HepG2 (cell line): ENCODE data around the gene SEMA3G. TPM values are rescaled to one million over a fixed set of nuclear protein-coding genes. Genes with fewer than 3 reads are reported as not detected.

Experiments used
- FOXK1 ChIP-seq: sonication (generic); formaldehyde crosslinking; IDR thresholded peaks from 2 replicates; pipeline ENCODE4 v1.4.0; 2020; ENCODE audit warnings: low read depth, missing genetic modification reagents, borderline replicate concordance
- GLI4 ChIP-seq: sonication (generic); formaldehyde crosslinking; IDR thresholded peaks from 2 replicates; pipeline ENCODE4 v1.5.1; 2020; ENCODE audit warnings: missing genetic modification reagents, mild to moderate bottlenecking, moderate library complexity, borderline replicate concordance
- IRX3 ChIP-seq: sonication (generic); formaldehyde crosslinking; IDR thresholded peaks from 2 replicates; pipeline ENCODE4 v1.8.1; 2023; ENCODE audit warnings: mild to moderate bottlenecking, low read depth, missing genetic modification reagents, borderline replicate concordance
- U2AF1 ChIP-seq: fragments of 200-400 bp; formaldehyde crosslinking; optimal IDR thresholded peaks from 2 replicates; pipeline ENCODE3; 2017; ENCODE audit warnings: mild to moderate bottlenecking, low read depth, low read length
- ZNF263 ChIP-seq: sonication (generic); formaldehyde crosslinking; IDR thresholded peaks from 2 replicates; pipeline ENCODE4 v1.4.0; 2020; ENCODE audit warnings: missing genetic modification reagents
- ZNF773 ChIP-seq: sonication (generic); formaldehyde crosslinking; IDR thresholded peaks from 2 replicates; pipeline ENCODE4 v1.4.0; 2020; ENCODE audit warnings: missing genetic modification reagents, borderline replicate concordance
- ZNF792 ChIP-seq: IDR thresholded peaks from 2 replicates; pipeline ENCODE4 v1.6.1; 2016
- ZSCAN31 ChIP-seq: sonication (generic); formaldehyde crosslinking; IDR thresholded peaks from 2 replicates; pipeline ENCODE4 v1.5.0; 2020; ENCODE audit warnings: low read depth, mild to moderate bottlenecking, missing genetic modification reagents
- polyA plus RNA-seq, 8 experiments: library from polyadenylated mRNA; depleted of rRNA in 3 of 8; stranded (reverse) in 7 of 8; unstranded in 1 of 8; fragments of >200 nt; fragmentation: Illumina TruSeq in 4 of 8; extraction: Trizol in 4 of 8; gene quantifications; 2 replicates each; pipeline versions ENCODE4 v1.2.1 to v1.2.3, GENCODE V29; 2011 to 2016; ENCODE audit warnings: low read depth in 4 of 8, missing spikeins in 1 of 8, mixed read lengths in 1 of 8; ENCODE audit not compliant: insufficient read depth in 1 of 8
- total RNA-seq, 5 experiments: library from RNA; depleted of rRNA; stranded (reverse); fragments of >200 nt; fragmentation: Illumina TruSeq; extraction: Trizol; gene quantifications; 2 replicates each; pipeline ENCODE4 v1.2.3, GENCODE V29; 2016; ENCODE audit warnings: low read depth in 1 of 5
- TF ChIP-seq, protein P1 (sequence below): sonication (generic); formaldehyde crosslinking; IDR thresholded peaks from 2 replicates; pipeline ENCODE4 v1.4.0; 2020; ENCODE audit warnings: missing genetic modification reagents
- TF ChIP-seq, protein P2 (sequence below): sonication (generic); formaldehyde crosslinking; IDR thresholded peaks from 2 replicates; pipeline ENCODE4 v1.5.0; 2020; ENCODE audit warnings: mild to moderate bottlenecking, missing genetic modification reagents
- TF ChIP-seq, protein P3 (sequence below): sonication (generic); formaldehyde crosslinking; IDR thresholded peaks from 2 replicates; pipeline ENCODE4 v1.4.0; 2020; ENCODE audit warnings: missing genetic modification reagents
- TF ChIP-seq, protein P4 (sequence below): fragments of 450-650 bp; IDR thresholded peaks from 2 replicates; pipeline ENCODE4 v1.6.1; 2017; ENCODE audit warnings: mild to moderate bottlenecking

The SEMA3G gene
- total and polyA plus RNA-seq, 2 of the 13 experiments (the other 11 are each of a cell fraction or from before 2014, with no cell fraction given): 6.1 to 8.3 TPM

DNA sequence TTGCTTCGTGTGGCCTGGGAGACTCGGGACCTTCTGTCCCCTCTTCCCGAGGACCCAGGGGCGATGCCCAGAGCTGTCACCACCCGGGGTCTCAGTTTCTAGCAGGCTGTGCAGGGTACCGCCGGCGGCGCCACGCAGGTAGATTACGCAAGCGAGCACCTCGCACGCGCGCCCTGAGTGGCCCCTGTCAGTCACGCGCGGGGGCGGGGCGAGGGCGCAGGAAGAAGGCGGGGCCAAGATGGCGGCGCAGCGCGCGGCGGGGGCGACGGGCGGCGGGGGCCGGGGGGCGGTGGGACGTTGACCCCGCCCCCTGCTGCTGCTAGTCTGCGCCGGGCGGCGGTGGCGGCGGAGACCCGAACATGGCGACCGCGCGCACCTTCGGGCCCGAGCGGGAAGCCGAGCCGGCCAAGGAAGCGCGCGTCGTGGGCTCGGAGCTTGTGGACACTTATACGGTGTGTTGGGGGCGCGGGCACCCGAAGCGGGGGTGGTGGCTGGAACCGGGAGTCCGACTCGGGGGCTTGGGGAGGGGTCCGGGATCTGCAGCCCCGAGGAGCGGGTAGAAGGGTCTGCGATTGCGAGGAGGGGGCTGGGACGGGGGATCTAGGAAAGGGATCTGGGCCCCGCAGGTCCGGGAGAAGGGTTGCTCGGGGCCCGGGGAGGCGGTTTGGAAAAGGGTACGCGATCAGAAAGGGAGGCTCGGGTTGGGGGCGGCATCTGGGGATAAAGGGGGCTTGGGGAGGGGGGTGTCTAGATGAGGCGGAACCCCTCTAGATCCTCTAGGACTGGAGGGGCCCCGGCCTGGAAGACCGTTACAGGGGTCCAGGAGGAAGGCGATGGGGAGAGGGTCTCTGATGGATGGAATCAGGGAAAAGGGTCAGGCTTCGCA, 10.6 kb upstream of the SEMA3G start, which contains the start of gene NISCH (continued):
- TF ChIP-seq, protein P1, sequence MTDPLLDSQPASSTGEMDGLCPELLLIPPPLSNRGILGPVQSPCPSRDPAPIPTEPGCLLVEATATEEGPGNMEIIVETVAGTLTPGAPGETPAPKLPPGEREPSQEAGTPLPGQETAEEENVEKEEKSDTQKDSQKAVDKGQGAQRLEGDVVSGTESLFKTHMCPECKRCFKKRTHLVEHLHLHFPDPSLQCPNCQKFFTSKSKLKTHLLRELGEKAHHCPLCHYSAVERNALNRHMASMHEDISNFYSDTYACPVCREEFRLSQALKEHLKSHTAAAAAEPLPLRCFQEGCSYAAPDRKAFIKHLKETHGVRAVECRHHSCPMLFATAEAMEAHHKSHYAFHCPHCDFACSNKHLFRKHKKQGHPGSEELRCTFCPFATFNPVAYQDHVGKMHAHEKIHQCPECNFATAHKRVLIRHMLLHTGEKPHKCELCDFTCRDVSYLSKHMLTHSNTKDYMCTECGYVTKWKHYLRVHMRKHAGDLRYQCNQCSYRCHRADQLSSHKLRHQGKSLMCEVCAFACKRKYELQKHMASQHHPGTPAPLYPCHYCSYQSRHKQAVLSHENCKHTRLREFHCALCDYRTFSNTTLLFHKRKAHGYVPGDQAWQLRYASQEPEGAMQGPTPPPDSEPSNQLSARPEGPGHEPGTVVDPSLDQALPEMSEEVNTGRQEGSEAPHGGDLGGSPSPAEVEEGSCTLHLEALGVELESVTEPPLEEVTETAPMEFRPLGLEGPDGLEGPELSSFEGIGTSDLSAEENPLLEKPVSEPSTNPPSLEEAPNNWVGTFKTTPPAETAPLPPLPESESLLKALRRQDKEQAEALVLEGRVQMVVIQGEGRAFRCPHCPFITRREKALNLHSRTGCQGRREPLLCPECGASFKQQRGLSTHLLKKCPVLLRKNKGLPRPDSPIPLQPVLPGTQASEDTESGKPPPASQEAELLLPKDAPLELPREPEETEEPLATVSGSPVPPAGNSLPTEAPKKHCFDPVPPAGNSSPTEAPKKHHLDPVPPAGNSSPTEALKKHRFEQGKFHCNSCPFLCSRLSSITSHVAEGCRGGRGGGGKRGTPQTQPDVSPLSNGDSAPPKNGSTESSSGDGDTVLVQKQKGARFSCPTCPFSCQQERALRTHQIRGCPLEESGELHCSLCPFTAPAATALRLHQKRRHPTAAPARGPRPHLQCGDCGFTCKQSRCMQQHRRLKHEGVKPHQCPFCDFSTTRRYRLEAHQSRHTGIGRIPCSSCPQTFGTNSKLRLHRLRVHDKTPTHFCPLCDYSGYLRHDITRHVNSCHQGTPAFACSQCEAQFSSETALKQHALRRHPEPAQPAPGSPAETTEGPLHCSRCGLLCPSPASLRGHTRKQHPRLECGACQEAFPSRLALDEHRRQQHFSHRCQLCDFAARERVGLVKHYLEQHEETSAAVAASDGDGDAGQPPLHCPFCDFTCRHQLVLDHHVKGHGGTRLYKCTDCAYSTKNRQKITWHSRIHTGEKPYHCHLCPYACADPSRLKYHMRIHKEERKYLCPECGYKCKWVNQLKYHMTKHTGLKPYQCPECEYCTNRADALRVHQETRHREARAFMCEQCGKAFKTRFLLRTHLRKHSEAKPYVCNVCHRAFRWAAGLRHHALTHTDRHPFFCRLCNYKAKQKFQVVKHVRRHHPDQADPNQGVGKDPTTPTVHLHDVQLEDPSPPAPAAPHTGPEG: no peak
- TF ChIP-seq, protein P2, sequence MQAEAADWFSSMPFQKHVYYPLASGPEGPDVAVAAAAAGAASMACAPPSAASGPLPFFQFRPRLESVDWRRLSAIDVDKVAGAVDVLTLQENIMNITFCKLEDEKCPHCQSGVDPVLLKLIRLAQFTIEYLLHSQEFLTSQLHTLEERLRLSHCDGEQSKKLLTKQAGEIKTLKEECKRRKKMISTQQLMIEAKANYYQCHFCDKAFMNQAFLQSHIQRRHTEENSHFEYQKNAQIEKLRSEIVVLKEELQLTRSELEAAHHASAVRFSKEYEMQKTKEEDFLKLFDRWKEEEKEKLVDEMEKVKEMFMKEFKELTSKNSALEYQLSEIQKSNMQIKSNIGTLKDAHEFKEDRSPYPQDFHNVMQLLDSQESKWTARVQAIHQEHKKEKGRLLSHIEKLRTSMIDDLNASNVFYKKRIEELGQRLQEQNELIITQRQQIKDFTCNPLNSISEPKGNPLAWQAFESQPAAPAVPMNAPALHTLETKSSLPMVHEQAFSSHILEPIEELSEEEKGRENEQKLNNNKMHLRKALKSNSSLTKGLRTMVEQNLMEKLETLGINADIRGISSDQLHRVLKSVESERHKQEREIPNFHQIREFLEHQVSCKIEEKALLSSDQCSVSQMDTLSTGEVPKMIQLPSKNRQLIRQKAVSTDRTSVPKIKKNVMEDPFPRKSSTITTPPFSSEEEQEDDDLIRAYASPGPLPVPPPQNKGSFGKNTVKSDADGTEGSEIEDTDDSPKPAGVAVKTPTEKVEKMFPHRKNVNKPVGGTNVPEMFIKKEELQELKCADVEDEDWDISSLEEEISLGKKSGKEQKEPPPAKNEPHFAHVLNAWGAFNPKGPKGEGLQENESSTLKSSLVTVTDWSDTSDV: no peak
- TF ChIP-seq ZNF773 (no peak), FOXK1 (CRISPR knock-in tag) (0 out of 2 replicates have a peak, but pooled peaks have one; percentile 38), GLI4 (CRISPR knock-in tag) (no peak), IRX3 (0 out of 2 replicates have a peak, but pooled peaks have one; percentile 14), U2AF1 (no peak), ZNF263 (no peak), ZNF792 (CRISPR knock-in tag) (peak; percentile 62; the same call in 1 of the 2 replicates), ZSCAN31 (peak; percentile 72; the same call in 1 of the 2 replicates)
- TF ChIP-seq, protein P3, sequence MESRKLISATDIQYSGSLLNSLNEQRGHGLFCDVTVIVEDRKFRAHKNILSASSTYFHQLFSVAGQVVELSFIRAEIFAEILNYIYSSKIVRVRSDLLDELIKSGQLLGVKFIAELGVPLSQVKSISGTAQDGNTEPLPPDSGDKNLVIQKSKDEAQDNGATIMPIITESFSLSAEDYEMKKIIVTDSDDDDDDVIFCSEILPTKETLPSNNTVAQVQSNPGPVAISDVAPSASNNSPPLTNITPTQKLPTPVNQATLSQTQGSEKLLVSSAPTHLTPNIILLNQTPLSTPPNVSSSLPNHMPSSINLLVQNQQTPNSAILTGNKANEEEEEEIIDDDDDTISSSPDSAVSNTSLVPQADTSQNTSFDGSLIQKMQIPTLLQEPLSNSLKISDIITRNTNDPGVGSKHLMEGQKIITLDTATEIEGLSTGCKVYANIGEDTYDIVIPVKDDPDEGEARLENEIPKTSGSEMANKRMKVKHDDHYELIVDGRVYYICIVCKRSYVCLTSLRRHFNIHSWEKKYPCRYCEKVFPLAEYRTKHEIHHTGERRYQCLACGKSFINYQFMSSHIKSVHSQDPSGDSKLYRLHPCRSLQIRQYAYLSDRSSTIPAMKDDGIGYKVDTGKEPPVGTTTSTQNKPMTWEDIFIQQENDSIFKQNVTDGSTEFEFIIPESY (CRISPR knock-in tag): no peak
- TF ChIP-seq, protein P4, sequence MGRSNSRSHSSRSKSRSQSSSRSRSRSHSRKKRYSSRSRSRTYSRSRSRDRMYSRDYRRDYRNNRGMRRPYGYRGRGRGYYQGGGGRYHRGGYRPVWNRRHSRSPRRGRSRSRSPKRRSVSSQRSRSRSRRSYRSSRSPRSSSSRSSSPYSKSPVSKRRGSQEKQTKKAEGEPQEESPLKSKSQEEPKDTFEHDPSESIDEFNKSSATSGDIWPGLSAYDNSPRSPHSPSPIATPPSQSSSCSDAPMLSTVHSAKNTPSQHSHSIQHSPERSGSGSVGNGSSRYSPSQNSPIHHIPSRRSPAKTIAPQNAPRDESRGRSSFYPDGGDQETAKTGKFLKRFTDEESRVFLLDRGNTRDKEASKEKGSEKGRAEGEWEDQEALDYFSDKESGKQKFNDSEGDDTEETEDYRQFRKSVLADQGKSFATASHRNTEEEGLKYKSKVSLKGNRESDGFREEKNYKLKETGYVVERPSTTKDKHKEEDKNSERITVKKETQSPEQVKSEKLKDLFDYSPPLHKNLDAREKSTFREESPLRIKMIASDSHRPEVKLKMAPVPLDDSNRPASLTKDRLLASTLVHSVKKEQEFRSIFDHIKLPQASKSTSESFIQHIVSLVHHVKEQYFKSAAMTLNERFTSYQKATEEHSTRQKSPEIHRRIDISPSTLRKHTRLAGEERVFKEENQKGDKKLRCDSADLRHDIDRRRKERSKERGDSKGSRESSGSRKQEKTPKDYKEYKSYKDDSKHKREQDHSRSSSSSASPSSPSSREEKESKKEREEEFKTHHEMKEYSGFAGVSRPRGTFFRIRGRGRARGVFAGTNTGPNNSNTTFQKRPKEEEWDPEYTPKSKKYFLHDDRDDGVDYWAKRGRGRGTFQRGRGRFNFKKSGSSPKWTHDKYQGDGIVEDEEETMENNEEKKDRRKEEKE: no peak
